ENCODE measurements around the gene GPR171. TPM values are rescaled to one million over a fixed set of nuclear protein-coding genes. Genes with fewer than 3 reads are reported as not detected.

GPR171 gene
- total RNA-seq, 1 donor from 2014 or later = 0.35 TPM

DNA sequence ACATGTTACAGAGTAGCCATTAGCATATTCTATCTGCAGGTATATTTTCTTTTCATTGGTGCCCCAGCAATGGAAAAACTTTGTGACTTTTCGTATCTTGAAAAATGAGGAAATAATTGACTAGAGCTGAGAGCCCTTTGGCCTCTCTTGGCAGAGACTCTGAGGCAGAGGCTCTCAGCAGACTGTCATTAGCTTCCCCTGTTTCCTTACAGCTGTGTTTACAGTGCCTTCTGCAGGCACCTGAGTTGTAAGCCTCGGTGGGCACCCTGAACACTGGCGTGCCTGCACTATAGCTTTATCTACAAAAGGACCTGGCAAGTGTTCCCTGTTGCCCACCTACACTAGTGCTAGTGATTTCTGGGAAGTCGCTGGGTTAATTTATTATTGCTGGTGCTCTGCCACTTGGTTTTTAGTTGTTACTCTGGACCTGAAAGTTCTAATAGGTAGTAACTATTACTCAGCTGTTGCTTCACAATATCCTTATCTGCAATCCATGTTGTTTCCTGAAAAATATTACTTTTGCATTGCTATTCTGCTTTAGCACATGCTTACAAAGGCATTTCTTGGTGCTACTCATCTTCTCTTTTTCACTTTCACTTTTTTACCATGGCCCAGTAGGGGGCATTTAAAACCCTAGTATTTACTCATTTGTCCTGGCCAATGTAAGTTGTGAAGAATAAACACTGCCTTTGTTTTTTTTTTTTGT is 7.8 kb upstream of the GPR171 start:
- no peaks in the 10 kb centered on the region for H3K9me3 Mint-ChIP-seq
- H3K36me3 Mint-ChIP-seq (ENCODE audit: low read depth) = no peaks in the 10 kb centered on the region
- POLR2A ChIA-PET = interaction anchor here (1.2 kb wide), 1 partner anchor 10 kb away, joined by 3 read pairs; no protein-coding TSS in a partner anchor
- ATAC-seq (ENCODE audit: low read depth) (peak; percentile 21), DNase-seq (no peak)
- intact Hi-C loops (cut with micrococcal nuclease) = no loop called here
- CTCF ChIA-PET = interaction anchor here (0.6 to 1.1 kb wide), 4 partner anchors 8 to 253 kb away, joined by 3 to 4 read pairs (median 3); partner anchors contain the start of gene GPR171
- no peak overlapping the region for H3K27ac Mint-ChIP-seq
- no peaks in the 10 kb centered on the region for H3K27me3 Mint-ChIP-seq
- H3K4me3 Mint-ChIP-seq = peak overlapping the region; percentile 38
- TF ChIP-seq, protein P1, sequence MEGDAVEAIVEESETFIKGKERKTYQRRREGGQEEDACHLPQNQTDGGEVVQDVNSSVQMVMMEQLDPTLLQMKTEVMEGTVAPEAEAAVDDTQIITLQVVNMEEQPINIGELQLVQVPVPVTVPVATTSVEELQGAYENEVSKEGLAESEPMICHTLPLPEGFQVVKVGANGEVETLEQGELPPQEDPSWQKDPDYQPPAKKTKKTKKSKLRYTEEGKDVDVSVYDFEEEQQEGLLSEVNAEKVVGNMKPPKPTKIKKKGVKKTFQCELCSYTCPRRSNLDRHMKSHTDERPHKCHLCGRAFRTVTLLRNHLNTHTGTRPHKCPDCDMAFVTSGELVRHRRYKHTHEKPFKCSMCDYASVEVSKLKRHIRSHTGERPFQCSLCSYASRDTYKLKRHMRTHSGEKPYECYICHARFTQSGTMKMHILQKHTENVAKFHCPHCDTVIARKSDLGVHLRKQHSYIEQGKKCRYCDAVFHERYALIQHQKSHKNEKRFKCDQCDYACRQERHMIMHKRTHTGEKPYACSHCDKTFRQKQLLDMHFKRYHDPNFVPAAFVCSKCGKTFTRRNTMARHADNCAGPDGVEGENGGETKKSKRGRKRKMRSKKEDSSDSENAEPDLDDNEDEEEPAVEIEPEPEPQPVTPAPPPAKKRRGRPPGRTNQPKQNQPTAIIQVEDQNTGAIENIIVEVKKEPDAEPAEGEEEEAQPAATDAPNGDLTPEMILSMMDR (IDR thresholded peaks at IDR 0.05) = no peak
- H3K4me1 Mint-ChIP-seq = peaks cover 9% of the 10 kb centered on the region

DNA sequence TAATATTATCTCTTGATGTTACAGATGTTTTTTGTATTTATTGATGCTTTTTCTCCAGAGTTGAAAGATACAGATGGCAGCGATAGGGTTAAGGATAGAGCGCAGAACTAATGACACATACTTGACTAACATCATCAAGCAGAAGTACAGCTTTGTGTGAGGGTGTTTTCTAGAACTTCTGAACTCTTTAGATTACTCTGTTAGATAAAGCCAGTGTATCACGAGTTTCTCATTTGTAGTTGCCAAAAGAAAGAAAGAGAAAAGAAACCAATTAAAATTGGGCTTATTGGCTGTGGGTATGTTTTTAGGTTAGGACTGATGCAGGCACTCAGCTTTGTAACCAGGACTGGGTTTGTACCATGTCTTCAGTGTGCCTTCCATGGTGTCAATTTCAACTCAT is 6.6 kb upstream of the GPR171 start:
- Mint-ChIP-seq H3K27ac (no peak overlapping the region), H3K4me3 (no peak overlapping the region), H3K4me1 (peaks cover 9% of the 10 kb centered on the region), H3K9me3 (no peaks in the 10 kb centered on the region), H3K36me3 (ENCODE audit: low read depth) (no peaks in the 10 kb centered on the region), H3K27me3 (no peaks in the 10 kb centered on the region)
- ATAC-seq (ENCODE audit: low read depth) (no peak), DNase-seq (no peak)
- TF ChIP-seq, protein P1 (IDR thresholded peaks at IDR 0.05) = no peak
- intact Hi-C loops (cut with micrococcal nuclease) = no loop called here
- POLR2A ChIA-PET = no interaction called here
- CTCF ChIA-PET = interaction anchor here (1.1 kb wide), 1 partner anchor 53 kb away, joined by 3 read pairs; no protein-coding TSS in a partner anchor

DNA sequence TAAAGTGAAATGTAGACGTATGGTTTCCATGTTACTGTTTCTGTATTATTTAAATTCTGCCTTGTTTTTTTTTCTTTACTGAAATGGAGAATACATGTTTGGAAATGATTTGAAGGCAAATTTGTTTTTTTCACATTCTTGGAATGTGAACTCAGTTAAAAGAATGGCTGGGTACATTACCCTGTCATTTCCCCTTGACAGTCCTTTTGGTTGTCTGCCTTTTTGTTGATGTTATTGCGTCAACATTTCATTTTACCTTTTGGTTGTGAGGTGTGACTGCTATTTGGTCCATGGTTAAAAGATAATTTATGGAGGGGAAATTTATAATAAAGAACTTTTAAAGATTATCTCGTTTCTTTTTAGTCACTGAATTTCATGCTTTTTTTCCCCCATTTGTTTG is 3.2 kb upstream of the GPR171 start:
- H3K27ac Mint-ChIP-seq = no peak overlapping the region
- H3K4me1 Mint-ChIP-seq = peaks cover 11% of the 10 kb centered on the region

DNA sequence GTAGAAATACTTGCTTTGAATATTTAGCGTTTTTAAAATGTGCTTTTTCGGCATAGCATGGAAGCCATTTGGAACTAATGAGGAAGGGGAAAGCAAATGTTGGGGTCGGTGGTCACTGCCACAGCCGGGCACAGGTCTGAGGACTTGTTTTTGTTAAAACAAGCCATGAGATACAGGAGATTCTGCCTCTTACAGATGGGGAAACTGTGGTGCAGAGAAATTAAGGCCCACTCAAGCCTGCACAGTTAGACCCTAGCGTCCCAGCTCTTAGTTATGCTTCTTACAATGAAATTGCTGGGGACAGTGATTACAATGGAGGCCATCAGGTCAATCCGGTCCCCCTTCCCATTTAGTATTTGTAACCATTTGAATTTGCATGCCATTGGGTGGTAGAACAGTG is 2.5 kb upstream of the GPR171 start:
- H3K4me3 Mint-ChIP-seq = no peak overlapping the region

More for the DNA sequence above, 3.2 kb upstream of the GPR171 start:
- intact Hi-C loops (cut with micrococcal nuclease) = no loop called here
- TF ChIP-seq, protein P1 (IDR thresholded peaks at IDR 0.05) = no peak
- POLR2A ChIA-PET = no interaction called here
- no peaks in the 10 kb centered on the region for H3K27me3 Mint-ChIP-seq
- no peak overlapping the region for H3K4me3 Mint-ChIP-seq
- DNase-seq (no peak), ATAC-seq (ENCODE audit: low read depth) (no peak)
- no peaks in the 10 kb centered on the region for H3K36me3 Mint-ChIP-seq (ENCODE audit: low read depth)
- no peaks in the 10 kb centered on the region for H3K9me3 Mint-ChIP-seq
- CTCF ChIA-PET = interaction anchor here (1.0 kb wide), 1 partner anchor 120 kb away, joined by 3 read pairs; no protein-coding TSS in a partner anchor

More for the DNA sequence above, 2.5 kb upstream of the GPR171 start:
- no peaks in the 10 kb centered on the region for H3K9me3 Mint-ChIP-seq
- H3K4me1 Mint-ChIP-seq = peaks cover 4% of the 10 kb centered on the region
- no peak for ATAC-seq (ENCODE audit: low read depth)
- ChIA-PET CTCF (interaction anchor here (1.0 kb wide), 1 partner anchor 121 kb away, joined by 3 read pairs; no protein-coding TSS in a partner anchor), POLR2A (no interaction called here)
- DNase-seq = no peak
- TF ChIP-seq, protein P1 (IDR thresholded peaks at IDR 0.05) = no peak
- H3K27ac Mint-ChIP-seq = no peak overlapping the region
- intact Hi-C loops (cut with micrococcal nuclease) = no loop called here
- no peaks in the 10 kb centered on the region for H3K36me3 Mint-ChIP-seq (ENCODE audit: low read depth)
- no peaks in the 10 kb centered on the region for H3K27me3 Mint-ChIP-seq

Measured in activated B cell treated with CpG ODN at 0.5 μM for 24 hours (primary cell).